Activated CD4-positive, alpha-beta T cell treated with anti-CD3 and anti-CD28 coated beads, Interleukin-2, amount 50 U/mL, for 16 hours (primary cell): ENCODE results near the gene GLCE.
"Not testable (repeated sequence)": the region's sequence is repeated elsewhere in the genome, so short reads cannot be mapped to it uniquely, and the experiment has no call there.

Experiments used
- DNase-seq: peaks from one replicate; pipeline ENCODE4 v3.0.0-alpha.2; 2020

The GLCE gene

DNA sequence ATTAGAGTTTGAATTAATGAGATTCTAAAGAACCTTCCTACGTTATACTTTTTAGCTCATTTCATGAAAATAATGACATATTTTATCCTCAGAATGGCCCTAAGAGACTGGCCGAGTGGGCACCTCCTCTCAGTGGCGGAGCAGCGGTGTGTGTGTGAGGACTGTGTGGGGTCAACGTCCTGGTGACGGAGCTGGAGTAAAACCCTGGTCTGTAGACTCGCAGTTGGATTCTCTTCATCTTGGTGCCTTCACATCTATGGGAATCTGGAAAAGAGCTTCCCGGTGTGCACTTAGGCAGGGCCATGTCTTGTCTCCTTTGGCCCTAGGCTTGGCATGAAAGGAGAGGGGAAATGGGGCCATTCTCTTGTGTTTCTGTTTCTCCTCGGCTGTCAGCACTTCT, 116.9 kb downstream of the GLCE start:
- DNase-seq, result no peak

GRCh38 chr15:69279636-69280035, 119.2 kb downstream of the GLCE start:
- no peak for DNase-seq

DNA sequence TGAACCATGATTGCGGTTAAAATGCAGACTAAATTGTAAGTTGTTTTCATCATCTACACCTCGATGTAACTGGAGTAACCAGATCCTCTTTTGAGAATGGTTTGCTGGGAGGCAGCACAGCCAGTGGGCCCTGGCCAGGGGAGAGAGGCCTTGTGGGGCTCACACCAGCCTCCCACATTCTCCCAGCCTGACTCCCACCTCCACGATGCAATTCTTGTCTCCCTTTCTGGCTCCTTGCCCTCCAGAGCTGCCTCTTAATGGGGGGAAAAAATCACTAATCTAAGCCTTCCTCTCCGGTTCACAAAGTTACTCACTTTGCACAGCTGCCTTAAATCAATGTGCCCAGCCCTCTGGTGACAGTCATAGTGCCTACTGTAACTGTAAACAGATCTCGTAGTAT, 120.3 kb downstream of the GLCE start:
- DNase-seq, result no peak

DNA sequence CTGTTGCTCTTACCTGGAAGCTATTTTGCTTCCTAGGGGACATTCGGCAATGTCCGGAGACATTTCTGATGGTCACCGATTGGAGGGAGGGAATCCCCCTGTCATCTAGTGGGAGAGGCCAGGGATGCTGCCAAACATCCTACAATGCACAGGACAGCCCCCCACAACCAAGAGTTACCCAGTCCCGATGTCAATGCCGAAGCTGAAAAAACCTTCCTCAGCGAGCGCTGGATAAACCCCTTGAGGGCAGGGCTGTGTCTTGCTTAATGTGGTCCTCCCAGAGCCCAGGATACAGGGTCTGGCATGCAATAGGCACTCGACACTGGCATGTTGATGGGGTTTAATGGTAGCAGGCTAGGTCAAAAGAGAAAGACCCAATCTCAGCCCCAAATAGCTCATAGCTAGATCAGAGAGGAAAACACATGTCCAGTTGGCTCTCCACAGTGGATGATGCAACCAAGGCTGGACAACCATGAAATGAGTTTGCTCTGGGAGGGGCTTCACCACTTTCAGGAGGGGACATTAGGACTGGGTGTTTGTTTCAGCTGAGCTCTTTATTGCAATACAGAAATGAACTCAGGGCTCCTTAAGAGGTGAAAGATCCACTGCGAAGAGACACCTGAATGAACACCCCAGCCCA, 121.8 kb downstream of the GLCE start:
- no peak for DNase-seq

- DNase-seq, result no peak
Observed at GRCh38 chr15:69285834-69286233, 125.4 kb downstream of the GLCE start.

DNA sequence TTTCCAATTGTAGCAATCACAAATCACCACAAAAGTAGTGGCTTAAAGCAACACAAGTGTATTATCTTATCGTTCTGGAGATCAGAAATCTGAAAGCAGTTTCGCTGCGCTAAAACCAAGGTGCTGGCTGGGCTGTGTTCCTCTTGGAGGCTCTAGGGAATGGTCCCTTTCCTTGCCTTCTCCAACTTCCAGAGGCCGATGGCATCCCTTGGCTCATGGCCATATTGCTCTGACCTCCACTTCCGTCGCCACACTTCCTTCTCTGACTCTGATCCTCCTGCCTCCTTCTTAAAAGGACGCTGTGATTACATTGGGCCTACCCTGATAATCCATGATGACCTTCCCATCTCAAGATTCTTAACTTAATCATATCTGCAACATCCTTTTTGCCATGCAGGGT, 127.6 kb downstream of the GLCE start:
- no peak for DNase-seq

DNA sequence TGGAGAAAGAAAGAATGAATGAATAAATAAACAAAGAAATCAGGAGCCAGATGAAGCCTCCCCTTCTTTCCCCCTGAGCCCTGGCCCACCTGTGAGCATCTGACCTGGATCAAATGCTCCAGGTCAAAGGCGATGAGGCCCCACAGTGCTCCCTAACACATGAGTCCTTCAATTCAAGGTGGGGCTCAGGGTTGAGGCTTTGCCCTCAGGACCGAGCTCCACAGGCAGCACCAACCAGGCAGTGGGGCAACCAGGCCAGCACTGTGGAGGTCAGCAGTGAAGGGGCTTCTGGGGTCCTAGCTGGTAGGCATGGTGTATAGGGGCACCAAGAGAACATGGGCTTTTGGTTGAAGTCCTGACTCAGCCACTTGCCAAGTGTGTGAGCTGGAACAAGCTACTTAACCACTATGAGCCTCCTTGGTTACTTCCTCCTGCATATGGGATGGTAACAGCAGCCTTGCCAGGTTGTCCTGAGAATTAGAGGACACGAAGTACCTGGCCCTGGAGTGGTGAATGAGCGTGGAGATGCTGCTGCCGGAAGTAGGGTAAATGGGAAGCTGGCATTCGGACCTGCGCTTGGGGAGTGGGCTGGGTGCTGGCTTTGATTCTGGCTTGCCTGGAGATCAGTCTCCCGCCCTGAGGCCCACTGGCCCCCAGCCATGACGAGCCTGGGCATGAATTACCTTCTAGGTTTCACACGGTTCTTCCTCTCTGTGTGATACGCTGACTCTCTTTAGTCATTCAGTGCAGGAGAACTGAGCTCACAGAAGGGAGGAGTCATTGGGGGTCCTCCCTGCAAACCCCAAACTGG, 128.3 kb downstream of the GLCE start:
- no peak for DNase-seq

DNA sequence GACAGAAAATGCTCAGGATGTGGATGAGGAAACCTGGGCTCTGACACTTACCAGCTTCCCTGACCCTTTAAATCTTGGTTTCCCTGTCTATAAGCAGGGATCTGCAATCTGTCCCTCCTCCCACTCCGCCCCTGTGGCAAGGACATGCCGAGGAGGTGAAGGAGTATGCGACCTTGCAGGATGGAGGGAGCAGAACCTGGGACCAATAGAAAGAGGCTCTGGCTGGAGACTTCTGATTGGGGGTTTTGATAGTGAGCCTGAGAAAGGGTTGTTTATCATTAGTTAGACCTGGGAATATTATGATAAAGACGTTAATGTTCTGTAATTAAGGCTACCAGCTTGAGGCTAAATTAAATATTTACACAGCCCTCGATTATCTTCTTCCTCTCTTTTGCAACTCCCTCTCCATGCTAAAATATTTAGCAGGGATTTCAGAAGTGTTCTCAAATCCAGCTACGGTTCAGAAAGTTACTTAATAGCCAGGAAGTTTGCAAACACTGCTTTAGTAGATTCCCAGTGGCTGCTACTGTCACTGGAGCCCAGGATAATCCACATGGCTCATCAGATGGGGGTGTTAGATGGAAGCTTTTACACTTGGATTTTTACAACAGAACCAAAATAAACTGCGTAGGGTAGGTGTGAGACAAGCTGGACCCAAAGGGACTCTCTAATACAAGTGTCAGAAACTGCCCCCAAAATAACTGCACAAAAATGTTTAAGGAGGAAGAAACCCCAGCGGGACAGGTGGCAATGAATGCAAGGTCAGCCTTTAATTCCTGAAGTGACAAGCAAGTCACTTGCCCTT, 129.1 kb downstream of the GLCE start:
- no peak for DNase-seq

DNA sequence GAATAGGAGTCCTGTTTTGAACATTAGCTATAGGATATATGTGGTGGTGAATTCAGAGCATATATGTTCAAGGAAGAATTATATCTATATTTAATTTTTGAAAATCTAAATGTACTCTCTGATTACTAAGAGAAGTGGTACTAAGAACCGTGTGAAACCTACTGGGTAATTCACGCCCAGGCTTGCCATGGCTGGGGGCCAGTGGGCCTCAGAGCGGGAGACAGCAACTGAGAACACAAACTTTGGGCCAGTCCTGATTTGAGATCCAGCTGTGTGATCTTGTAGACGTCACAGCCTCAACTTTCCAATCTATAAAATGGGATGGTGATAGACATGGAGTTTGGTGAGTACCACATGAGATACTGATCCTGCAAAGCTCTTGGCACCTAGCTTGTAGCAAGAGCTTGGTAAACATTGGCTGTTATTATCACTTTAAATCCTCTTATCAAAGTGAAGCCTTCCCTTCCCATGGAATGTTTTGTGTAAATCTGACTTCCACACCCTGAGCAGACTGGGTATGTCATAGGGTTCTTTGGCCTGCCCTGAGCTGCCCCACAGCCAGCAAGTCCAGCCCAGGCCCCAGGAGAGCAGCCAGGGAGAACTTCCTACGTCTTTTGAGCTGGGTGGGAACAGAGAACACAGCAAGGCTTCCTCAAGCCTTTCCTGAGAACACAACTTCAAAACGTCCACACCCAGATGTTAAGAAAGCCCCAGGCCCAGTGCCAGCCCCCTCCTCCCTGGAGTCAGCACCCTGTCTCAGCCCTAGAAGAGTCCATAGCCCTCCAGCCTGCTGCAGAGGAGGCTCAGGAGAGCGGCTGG, 130.1 kb downstream of the GLCE start:
- no peak for DNase-seq

DNA sequence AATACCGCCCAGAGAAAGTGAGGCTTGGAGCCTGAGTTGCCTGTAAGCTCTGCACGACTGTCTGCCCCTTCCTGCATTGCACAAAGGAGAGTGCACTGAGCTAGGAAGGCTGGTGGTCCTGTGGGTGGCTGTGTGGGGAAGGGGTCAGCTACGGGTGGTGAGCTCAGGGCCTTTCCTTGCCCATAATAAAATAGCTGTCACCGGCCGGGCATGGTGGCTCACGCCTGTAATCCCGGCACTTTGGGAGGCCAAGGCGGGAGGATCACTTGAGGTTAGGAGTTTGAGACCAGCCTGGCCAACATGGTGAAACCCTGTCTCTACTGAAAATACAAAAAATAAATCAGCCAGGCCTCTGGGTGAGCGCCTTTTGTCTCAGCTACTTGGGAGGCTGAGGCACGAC, 131.2 kb downstream of the GLCE start:
- DNase-seq, result not testable (repeated sequence)

- no peak for DNase-seq
Observed at GRCh38 chr15:69292826-69293420, 132.5 kb downstream of the GLCE start.

GRCh38 chr15:69293741-69294615, 133.5 kb downstream of the GLCE start:
- DNase-seq, result no peak

GRCh38 chr15:69296606-69297005, 136.2 kb downstream of the GLCE start:
- no peak for DNase-seq

DNA sequence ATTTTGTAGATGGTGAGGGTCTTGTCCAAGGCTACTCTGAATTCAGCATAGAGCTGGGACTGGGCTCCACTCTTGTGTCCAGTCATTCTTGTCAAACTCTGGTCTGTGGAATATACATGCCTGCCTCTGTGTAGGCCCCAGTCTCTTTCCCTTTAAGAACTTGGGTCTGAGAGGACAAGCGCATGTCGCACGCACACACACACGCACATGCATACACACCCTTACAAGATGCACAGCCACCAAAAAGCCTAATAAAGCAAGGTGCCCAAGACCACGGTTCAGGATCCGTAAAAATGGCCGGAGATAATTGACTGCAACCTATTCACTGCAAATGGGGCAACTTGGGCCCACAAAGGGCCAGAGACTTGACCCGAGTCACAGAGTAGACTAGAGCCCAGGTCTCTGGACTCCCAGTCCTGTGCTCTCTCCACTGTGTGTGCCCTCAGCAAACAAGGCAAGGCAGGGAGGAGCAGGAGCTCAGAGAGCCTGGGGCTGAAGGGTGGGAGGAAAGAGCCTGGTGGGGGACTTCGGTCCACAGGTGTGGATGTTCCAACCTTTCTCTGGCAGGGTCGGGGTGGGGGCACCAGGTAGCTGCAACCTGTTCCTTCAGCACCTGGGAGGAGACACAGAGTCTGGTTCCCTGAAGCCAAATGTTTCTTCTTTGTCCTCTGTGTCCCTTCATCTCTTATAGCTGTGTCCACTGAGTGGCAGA, 137.4 kb downstream of the GLCE start:
- DNase-seq, result no peak

DNA sequence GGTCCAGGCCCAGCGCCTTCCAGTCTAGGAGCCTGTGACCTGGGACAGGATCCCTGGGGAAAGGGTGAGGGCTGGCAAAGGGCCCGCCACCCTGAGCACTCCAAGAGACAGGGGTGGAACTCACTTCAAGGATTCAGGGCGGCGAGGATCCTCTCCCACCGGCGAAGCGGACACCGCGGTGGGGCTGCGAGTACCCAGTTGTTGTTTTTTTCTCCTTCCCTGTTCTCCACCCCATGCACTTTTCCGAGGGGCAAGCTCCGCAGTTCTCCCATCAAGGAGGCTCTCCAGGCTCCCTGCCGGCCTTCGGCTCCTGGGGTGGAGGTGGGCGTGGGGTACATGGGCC, 137.9 kb downstream of the GLCE start:
- DNase-seq, result no peak

GRCh38 chr15:69298697-69299441, 138.4 kb downstream of the GLCE start, which contains the start of gene PAQR5:
Gene PAQR5 (plus strand): TSS chr15:69298912. CDS start chr15:69360081, 61,169 bp downstream.
- DNase-seq, result no peak

DNA sequence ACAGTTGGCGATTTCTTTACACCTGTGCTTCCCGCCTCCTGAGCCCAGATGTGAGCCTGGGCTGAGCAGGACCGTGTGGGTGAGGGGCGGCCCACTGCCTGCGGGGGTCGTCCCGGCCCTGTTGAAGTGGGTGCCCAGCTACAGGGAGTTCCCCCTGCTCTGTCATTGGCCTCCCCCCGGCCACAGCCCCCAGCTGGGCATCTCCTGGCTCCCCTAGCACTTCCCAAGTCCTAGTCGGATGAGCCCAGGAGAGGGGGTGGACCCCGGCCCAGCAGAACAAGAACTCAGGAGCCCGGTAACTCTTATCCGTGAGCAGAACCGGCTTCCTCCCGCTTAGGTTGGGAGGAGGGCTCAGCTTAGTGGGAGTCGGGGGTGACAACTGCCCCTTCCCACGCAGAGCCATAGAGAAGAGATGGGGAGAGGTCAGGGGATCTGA, 139.0 kb downstream of the GLCE start:
- DNase-seq, result no peak

DNA sequence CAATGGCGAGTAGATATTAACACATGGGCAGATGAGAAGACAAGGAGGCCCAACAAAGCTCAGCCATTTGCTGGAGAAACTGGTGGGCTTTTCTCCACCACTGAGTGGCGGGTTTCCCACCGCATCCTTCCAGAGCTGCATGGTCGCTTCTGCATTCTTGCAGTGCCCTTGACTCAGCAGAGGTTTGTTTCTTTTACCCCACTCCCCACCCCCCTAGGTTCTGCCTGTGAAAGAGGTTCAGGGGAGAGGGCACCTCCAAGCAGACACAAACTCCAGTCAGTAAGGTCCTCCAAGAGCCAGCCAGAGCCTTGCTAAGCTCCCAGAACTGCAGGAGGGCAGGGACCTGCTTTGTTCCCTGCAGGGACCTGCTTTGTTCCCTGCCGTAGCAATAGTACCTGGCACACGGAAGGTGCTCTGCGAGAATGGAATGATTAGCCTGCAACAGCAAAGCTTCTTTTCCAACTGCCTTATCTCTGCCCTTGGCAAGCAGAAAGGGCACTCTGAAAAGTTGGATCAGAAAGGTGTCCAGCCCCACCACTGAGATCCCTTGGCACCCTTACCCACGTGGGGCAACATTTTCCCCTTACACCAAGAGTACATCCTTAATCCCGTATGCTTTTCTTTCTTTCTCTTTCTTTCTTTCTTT, 139.6 kb downstream of the GLCE start:
- no peak for DNase-seq

GRCh38 chr15:69301101-69301500, 140.7 kb downstream of the GLCE start:
- not testable (repeated sequence) for DNase-seq
